Progenitor cell of endocrine pancreas (in vitro differentiated cells): Measurements from ENCODE around the gene SUCLG1. TPM values are rescaled to one million over a fixed set of nuclear protein-coding genes. Genes with fewer than 3 reads are reported as not detected.
A peak's percentile ranks its signal among the peaks of the same experiment; 100 is the strongest.

ENCODE experiments used
- DNase-seq: peaks from one replicate; pipeline ENCODE4 v3.0.0; 2021; ENCODE audit warnings: low spot score; ENCODE audit not compliant: unreplicated experiment
- H3K27ac Mint-ChIP-seq: 2 replicates; pipeline ENCODE4 v1.8.0; 2021; ENCODE audit warnings: mild to moderate bottlenecking, moderate library complexity, mixed read lengths
- H3K27me3 Mint-ChIP-seq: 2 replicates; pipeline ENCODE4 v1.8.0; 2021; ENCODE audit warnings: mixed read lengths
- H3K36me3 Mint-ChIP-seq: 2 replicates; pipeline ENCODE4 v1.8.0; 2022; ENCODE audit warnings: mixed read lengths; ENCODE audit not compliant: insufficient read depth
- H3K4me1 Mint-ChIP-seq: 2 replicates; pipeline ENCODE4 v1.8.0; 2021; ENCODE audit warnings: low read depth, mixed read lengths
- H3K4me3 Mint-ChIP-seq: 2 replicates; pipeline ENCODE4 v1.8.0; 2021; ENCODE audit warnings: low read depth, mild to moderate bottlenecking, moderate library complexity, mixed read lengths
- H3K9me3 Mint-ChIP-seq: 2 replicates; pipeline ENCODE4 v1.8.0; 2021; ENCODE audit warnings: low read depth, mixed read lengths
- long read RNA-seq: library from polyadenylated mRNA; unstranded; transcript quantifications from one replicate; pipeline ENCODE4 v2.0.0, GENCODE V29; 2020
- total RNA-seq: library from RNA; stranded (reverse); gene quantifications from 2 replicates; pipeline ENCODE4 v1.2.1, GENCODE V29; 2021
- TF ChIP-seq, protein P1 (sequence below): fragments of 200-600 bp; sonication (generic); IDR thresholded peaks from one replicate; pipeline ENCODE4 v1.5.0; 2021; ENCODE audit warnings: antibody characterized with exemption, mild to moderate bottlenecking; ENCODE audit not compliant: unreplicated experiment

SUCLG1 gene
- total RNA-seq: 79.4 and 85.0 TPM in 2 replicates
- long read RNA-seq, transcript SUCLG1-201 (9 exons, 1,475 nt): major isoform, 132 of 155 reads
- long read RNA-seq, partial matches to known transcripts: 8 of 155 reads
- long read RNA-seq, other reads (novel, unspliced or antisense): 14 of 155 reads

DNA sequence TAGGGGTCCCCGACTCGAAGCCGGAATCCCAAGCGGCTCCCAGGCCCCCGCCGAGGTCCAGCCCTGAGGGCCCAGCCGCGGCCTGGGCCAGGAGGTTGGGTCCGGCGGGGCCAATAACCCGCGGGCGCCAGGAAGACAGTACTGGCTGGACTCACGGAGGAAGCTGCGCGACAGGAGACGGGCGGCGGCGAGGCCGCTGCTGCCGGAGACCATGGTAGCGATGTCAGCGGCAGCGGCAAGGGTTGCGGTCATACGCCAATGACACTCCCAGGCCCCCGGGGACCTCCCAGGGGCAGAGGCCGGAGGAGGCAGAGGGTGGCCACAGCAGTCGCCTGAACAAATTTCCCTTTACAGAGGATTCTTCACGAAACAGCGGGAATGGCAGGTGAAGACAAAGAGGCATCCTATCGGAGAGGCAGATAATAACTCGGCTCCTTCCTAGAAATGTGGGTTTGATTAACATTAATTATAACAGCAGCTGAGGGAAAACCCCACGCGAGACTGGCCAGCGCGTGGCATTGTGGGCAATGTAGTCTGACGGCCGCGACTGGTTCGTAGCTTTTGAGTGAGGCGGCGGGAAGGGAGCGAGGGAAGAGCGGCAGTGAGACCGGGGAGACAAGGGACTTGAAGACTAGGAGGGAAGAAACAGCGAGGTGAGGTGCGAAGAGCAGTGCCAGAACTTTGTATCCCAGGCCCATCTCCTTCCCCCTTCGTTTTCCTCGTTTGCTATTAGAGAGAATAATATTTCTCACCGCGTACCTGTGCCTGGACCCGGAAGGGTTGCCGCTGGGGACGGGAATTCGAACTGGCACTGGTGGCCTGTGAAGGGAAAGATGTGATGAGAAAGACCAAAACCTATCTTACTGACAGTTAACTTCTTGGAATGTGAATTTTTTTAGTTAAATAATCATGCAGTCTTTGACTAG, at the start of gene SUCLG1:
SUCLG1 (minus strand) TSS at position 263 of the 926 bp plus-strand sequence; CDS start at position 252, 11 bp downstream.
- TF ChIP-seq, protein P1, sequence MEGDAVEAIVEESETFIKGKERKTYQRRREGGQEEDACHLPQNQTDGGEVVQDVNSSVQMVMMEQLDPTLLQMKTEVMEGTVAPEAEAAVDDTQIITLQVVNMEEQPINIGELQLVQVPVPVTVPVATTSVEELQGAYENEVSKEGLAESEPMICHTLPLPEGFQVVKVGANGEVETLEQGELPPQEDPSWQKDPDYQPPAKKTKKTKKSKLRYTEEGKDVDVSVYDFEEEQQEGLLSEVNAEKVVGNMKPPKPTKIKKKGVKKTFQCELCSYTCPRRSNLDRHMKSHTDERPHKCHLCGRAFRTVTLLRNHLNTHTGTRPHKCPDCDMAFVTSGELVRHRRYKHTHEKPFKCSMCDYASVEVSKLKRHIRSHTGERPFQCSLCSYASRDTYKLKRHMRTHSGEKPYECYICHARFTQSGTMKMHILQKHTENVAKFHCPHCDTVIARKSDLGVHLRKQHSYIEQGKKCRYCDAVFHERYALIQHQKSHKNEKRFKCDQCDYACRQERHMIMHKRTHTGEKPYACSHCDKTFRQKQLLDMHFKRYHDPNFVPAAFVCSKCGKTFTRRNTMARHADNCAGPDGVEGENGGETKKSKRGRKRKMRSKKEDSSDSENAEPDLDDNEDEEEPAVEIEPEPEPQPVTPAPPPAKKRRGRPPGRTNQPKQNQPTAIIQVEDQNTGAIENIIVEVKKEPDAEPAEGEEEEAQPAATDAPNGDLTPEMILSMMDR: no peak
- peak; percentile 51 for DNase-seq
- Mint-ChIP-seq H3K36me3 (no peaks in the 10 kb centered on the region), H3K27me3 (no peaks in the 10 kb centered on the region), H3K9me3 (no peaks in the 10 kb centered on the region), H3K27ac (peak within 1 kb of the TSS; percentile 100), H3K4me1 (peaks cover 49% of the 10 kb centered on the region), H3K4me3 (peak within 1 kb of the TSS; percentile 89)

DNA sequence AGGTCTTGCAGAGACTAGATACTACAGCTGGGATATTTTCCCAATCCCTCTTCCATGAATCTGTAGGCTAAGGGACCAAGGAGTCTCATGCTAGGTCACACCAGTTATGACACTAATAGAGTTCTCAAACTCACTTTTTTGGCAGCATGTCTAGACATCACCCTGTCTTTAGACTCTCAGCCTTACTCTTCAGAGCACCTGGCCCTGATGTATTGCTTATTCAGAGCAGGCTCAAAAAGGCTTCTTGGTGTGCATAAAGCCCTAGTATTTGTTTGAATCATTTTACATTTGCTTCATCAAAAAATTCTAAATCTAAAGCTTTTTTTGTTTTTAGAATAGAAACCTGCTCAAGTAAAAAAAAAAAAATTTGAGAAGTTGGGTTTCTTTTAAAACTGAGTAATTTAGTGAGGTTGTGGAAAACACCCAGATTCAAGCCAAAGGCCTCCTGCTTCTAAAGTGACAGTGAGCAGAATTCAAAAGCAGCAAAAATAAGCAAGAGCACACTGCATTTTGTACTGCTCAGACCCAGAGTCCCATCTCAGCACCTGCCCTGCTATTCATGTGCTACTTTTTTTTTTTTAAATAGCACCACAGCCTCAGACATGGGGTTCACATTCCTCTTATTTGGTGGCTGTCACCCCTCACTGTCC, 39.2 kb upstream of the SUCLG1 start:
- no peaks in the 10 kb centered on the region for H3K27me3 Mint-ChIP-seq
- no peak overlapping the region for H3K4me3 Mint-ChIP-seq
- peaks cover 14% of the 10 kb centered on the region for H3K9me3 Mint-ChIP-seq
- peaks cover 2% of the 10 kb centered on the region for H3K36me3 Mint-ChIP-seq
- no peak for DNase-seq
- no peaks in the 10 kb centered on the region for H3K4me1 Mint-ChIP-seq
- TF ChIP-seq, protein P1: no peak
- no peak overlapping the region for H3K27ac Mint-ChIP-seq

DNA sequence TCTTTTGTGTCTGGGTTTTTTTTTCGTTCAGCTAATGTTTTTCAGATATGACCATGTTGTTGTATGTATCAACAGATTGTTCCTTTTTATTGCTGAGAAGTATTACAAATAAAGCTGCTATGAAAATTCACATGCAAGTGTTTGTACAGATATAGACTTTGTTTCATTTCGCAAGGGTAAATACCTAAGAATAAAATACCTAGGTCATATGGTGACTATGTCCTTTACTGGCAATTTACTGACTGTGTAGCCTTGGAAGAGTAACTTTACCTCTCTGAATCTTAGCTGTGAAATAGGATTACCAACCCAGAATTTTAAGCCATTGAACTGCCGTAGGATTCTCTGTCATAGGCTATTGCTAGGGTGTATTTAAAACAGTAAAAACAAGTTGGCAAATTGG, 38.2 kb upstream of the SUCLG1 start:
- peaks cover 2% of the 10 kb centered on the region for H3K36me3 Mint-ChIP-seq
- peaks cover 14% of the 10 kb centered on the region for H3K9me3 Mint-ChIP-seq
- TF ChIP-seq, protein P1: no peak
- no peak overlapping the region for H3K4me3 Mint-ChIP-seq
- H3K4me1 Mint-ChIP-seq: no peaks in the 10 kb centered on the region
- no peaks in the 10 kb centered on the region for H3K27me3 Mint-ChIP-seq
- H3K27ac Mint-ChIP-seq: no peak overlapping the region
- no peak for DNase-seq

DNA sequence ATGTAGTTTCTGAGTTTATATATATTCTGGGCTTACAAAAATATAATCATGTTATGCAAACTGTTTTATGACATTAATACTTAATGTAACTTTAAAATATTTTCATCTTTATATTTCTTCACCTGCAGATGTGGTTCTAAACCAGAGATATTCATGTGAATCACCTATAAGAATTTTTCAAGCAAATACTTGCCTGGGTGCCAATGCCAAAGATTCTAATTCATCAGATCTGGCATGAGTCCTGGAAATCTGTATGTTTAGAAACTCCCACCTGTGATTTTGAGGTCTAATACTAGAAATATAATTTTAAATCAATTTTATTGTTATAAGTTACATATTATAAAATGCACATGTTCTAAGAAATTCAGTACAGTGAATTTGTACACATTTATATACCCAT, 37.3 kb upstream of the SUCLG1 start:
- Mint-ChIP-seq H3K27ac (no peak overlapping the region), H3K27me3 (no peaks in the 10 kb centered on the region), H3K36me3 (no peaks in the 10 kb centered on the region), H3K9me3 (peaks cover 7% of the 10 kb centered on the region), H3K4me1 (no peaks in the 10 kb centered on the region), H3K4me3 (no peak overlapping the region)
- TF ChIP-seq, protein P1: no peak
- DNase-seq: no peak

DNA sequence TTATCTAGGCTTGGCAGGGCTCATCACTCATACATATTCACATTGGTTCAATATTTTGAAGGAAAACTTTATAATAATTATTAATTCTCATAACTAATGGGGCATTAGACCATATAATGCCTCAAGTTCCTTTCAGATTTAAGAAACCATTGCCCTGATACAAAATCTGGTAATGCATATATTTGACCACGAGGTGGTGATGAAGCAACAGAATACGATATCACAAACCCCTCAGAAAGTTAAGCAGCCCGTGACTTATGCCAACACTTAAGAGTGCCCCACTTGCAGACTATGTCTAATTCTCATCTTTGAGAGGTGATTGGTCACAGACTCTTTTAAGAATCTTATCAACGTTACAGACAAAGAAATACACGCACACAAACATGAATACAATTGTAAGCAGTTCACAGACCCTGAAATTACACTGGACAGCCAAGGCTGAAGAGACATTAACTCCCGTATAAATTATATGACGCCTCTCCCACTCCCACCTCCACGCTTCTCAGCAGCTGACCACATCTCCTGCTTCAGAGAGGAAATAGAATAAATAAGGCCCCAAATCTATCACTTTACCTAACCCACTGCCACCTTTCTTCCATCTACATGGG, 36.6 kb upstream of the SUCLG1 start:
- no peak overlapping the region for H3K27ac Mint-ChIP-seq
- no peak for DNase-seq
- no peaks in the 10 kb centered on the region for H3K36me3 Mint-ChIP-seq
- H3K9me3 Mint-ChIP-seq: peaks cover 5% of the 10 kb centered on the region
- H3K4me3 Mint-ChIP-seq: no peak overlapping the region
- no peaks in the 10 kb centered on the region for H3K4me1 Mint-ChIP-seq
- TF ChIP-seq, protein P1: peak; percentile 70
- H3K27me3 Mint-ChIP-seq: no peaks in the 10 kb centered on the region
